ENCODE data around the gene WNT4. TPM values are rescaled to one million over a fixed set of nuclear protein-coding genes. Genes with fewer than 3 reads are reported as not detected.

Gene WNT4
- total and polyA plus RNA-seq, 9 of the 15 experiments (the other 6 are each of a cell fraction or from before 2014, with no cell fraction given), result 0.01 TPM; not detected in 8

- no peak overlapping the region for H2AFZ ChIP-seq (ENCODE audit: low read depth, low read length)
- no peaks in the 10 kb centered on the region for H3K9me3 ChIP-seq (replicated peaks; ENCODE audit: control insufficient read depth, insufficient read depth, low read depth, low read length)
- no peaks in the 10 kb centered on the region for H3K9me1 ChIP-seq (ENCODE audit: control insufficient read depth, insufficient read depth, low read length)
- peaks cover 0 to 14% of the 10 kb centered on the region in 2 experiments; a peak in 3 of 5 replicates for H3K27me3 ChIP-seq (ENCODE audit: control insufficient read depth in 2 of 2, insufficient read depth in 2 of 2, low read length in 2 of 2)
- ChIA-PET CTCF (ENCODE audit: low intra/inter-chr PET ratio) (no interaction called here), POLR2A (no interaction called here)
- intact Hi-C loops (cut with micrococcal nuclease) (no loop called here), in situ Hi-C loops (cut with MboI) (no loop called here)
- H3K27ac ChIP-seq (ENCODE audit: extremely low read depth, low read depth, low read length), result no peak overlapping the region
- H3K36me3 ChIP-seq (ENCODE audit: control insufficient read depth, insufficient read depth, low read length), result no peaks in the 10 kb centered on the region
- ATAC-seq, result no peak
- peak overlapping the region in 1 of 2 experiments; percentile 38; a peak in 1 of 4 replicates for H3K9ac ChIP-seq (ENCODE audit: insufficient read depth in 1 of 2, low read depth in 2 of 2, low read length in 2 of 2)
- H3K4me1 ChIP-seq (replicated peaks in 1 of 2; ENCODE audit: control insufficient read depth in 2 of 2, insufficient read depth in 2 of 2, low read length in 2 of 2), result peaks cover 14 to 35% of the 10 kb centered on the region in 2 experiments
- H3K4me2 ChIP-seq (ENCODE audit: insufficient read depth, low read length), result no peak overlapping the region
- no TSS peak for BruUV-seq (replicated peaks)
- H3K79me2 ChIP-seq (ENCODE audit: control insufficient read depth, insufficient read depth, low read length), result no peaks in the 10 kb centered on the region
- H4K20me1 ChIP-seq (replicated peaks; ENCODE audit: control insufficient read depth, insufficient read depth, low read length), result peaks cover 27% of the 10 kb centered on the region
- no peak for FAIRE-seq
- WGBS (ENCODE audit: insufficient coverage, low coverage, missing lambda C conversion rate), result 87% methylated on average over 8 of the region's 8 CpGs
- TF ChIP-seq, protein P1, sequence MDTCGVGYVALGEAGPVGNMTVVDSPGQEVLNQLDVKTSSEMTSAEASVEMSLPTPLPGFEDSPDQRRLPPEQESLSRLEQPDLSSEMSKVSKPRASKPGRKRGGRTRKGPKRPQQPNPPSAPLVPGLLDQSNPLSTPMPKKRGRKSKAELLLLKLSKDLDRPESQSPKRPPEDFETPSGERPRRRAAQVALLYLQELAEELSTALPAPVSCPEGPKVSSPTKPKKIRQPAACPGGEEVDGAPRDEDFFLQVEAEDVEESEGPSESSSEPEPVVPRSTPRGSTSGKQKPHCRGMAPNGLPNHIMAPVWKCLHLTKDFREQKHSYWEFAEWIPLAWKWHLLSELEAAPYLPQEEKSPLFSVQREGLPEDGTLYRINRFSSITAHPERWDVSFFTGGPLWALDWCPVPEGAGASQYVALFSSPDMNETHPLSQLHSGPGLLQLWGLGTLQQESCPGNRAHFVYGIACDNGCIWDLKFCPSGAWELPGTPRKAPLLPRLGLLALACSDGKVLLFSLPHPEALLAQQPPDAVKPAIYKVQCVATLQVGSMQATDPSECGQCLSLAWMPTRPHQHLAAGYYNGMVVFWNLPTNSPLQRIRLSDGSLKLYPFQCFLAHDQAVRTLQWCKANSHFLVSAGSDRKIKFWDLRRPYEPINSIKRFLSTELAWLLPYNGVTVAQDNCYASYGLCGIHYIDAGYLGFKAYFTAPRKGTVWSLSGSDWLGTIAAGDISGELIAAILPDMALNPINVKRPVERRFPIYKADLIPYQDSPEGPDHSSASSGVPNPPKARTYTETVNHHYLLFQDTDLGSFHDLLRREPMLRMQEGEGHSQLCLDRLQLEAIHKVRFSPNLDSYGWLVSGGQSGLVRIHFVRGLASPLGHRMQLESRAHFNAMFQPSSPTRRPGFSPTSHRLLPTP (IDR thresholded peaks at IDR 0.05; ENCODE audit: borderline replicate concordance, extremely low read depth, insufficient read length), result no peak
- TF ChIP-seq ZNF175 (CRISPR knock-in tag; IDR thresholded peaks at IDR 0.05; ENCODE audit: low read depth) (no peak), SNIP1 (IDR thresholded peaks at IDR 0.05; ENCODE audit: low read depth) (no peak), RBM22 (IDR thresholded peaks at IDR 0.05; ENCODE audit: low read depth, low read length, poor library complexity, severe bottlenecking) (no peak), DNMT1 (IDR thresholded peaks at IDR 0.05) (no peak), FOXP1 (CRISPR knock-in tag; IDR thresholded peaks at IDR 0.05) (no peak), RBFOX2 (IDR thresholded peaks at IDR 0.05; ENCODE audit: low read depth, low read length) (no peak)
- TF ChIP-seq, protein P2, sequence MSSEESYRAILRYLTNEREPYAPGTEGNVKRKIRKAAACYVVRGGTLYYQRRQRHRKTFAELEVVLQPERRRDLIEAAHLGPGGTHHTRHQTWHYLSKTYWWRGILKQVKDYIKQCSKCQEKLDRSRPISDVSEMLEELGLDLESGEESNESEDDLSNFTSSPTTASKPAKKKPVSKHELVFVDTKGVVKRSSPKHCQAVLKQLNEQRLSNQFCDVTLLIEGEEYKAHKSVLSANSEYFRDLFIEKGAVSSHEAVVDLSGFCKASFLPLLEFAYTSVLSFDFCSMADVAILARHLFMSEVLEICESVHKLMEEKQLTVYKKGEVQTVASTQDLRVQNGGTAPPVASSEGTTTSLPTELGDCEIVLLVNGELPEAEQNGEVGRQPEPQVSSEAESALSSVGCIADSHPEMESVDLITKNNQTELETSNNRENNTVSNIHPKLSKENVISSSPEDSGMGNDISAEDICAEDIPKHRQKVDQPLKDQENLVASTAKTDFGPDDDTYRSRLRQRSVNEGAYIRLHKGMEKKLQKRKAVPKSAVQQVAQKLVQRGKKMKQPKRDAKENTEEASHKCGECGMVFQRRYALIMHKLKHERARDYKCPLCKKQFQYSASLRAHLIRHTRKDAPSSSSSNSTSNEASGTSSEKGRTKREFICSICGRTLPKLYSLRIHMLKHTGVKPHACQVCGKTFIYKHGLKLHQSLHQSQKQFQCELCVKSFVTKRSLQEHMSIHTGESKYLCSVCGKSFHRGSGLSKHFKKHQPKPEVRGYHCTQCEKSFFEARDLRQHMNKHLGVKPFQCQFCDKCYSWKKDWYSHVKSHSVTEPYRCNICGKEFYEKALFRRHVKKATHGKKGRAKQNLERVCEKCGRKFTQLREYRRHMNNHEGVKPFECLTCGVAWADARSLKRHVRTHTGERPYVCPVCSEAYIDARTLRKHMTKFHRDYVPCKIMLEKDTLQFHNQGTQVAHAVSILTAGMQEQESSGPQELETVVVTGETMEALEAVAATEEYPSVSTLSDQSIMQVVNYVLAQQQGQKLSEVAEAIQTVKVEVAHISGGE (CRISPR knock-in tag; IDR thresholded peaks at IDR 0.05), result peak in 1 of 3 experiments; percentile 13; a peak in 1 of 6 replicates
- DNase-seq (ENCODE audit: extremely low read depth in 1 of 4, low spot score in 3 of 4), result no peak
- no peak overlapping the region for H3K4me3 ChIP-seq
These were observed 19.9 kb downstream of the WNT4 start for GRCh38 chr1:22123071-22123390.
